Measurements from ENCODE around the gene PRKACB.

PRKACB gene

GRCh38 chr1:84164161-84164560, 20.1 kb downstream of the PRKACB start:
- DNase-seq (ENCODE audit: low read depth): peak; percentile 28
- H3K4me3 ChIP-seq (ENCODE audit: control insufficient read depth, low read depth, low read length): peak overlapping the region; percentile 28
- no peak for TF ChIP-seq CTCF (conservative IDR thresholded peaks at IDR 0.05; ENCODE audit: control insufficient read depth, insufficient read depth, low read depth, low read length)

GRCh38 chr1:84164567-84165021, 20.5 kb downstream of the PRKACB start:
- peak; percentile 49 for DNase-seq (ENCODE audit: low read depth)
- TF ChIP-seq CTCF (conservative IDR thresholded peaks at IDR 0.05; ENCODE audit: control insufficient read depth, insufficient read depth, low read depth, low read length): no peak
- H3K4me3 ChIP-seq (ENCODE audit: control insufficient read depth, low read depth, low read length): peak overlapping the region; percentile 28

GRCh38 chr1:84165601-84166000, 21.5 kb downstream of the PRKACB start:
- TF ChIP-seq CTCF (conservative IDR thresholded peaks at IDR 0.05; ENCODE audit: control insufficient read depth, insufficient read depth, low read depth, low read length): no peak
- no peak for DNase-seq (ENCODE audit: low read depth)
- H3K4me3 ChIP-seq (ENCODE audit: control insufficient read depth, low read depth, low read length): no peak overlapping the region

GRCh38 chr1:84166797-84167196, 22.7 kb downstream of the PRKACB start:
- DNase-seq (ENCODE audit: low read depth): no peak
- no peak for TF ChIP-seq CTCF (conservative IDR thresholded peaks at IDR 0.05; ENCODE audit: control insufficient read depth, insufficient read depth, low read depth, low read length)
- H3K4me3 ChIP-seq (ENCODE audit: control insufficient read depth, low read depth, low read length): no peak overlapping the region

- no peak for TF ChIP-seq CTCF (conservative IDR thresholded peaks at IDR 0.05; ENCODE audit: control insufficient read depth, insufficient read depth, low read depth, low read length)
- no peak overlapping the region for H3K4me3 ChIP-seq (ENCODE audit: control insufficient read depth, low read depth, low read length)
- no peak for DNase-seq (ENCODE audit: low read depth)
Measured at GRCh38 chr1:84168783-84169182, 24.7 kb downstream of the PRKACB start.

- DNase-seq (ENCODE audit: low read depth): no peak
- TF ChIP-seq CTCF (conservative IDR thresholded peaks at IDR 0.05; ENCODE audit: control insufficient read depth, insufficient read depth, low read depth, low read length): no peak
- no peak overlapping the region for H3K4me3 ChIP-seq (ENCODE audit: control insufficient read depth, low read depth, low read length)
Measured at GRCh38 chr1:84170171-84170570, 26.1 kb downstream of the PRKACB start.

GRCh38 chr1:84171481-84171880, 27.4 kb downstream of the PRKACB start:
- TF ChIP-seq CTCF (conservative IDR thresholded peaks at IDR 0.05; ENCODE audit: control insufficient read depth, insufficient read depth, low read depth, low read length): no peak
- H3K4me3 ChIP-seq (ENCODE audit: control insufficient read depth, low read depth, low read length): no peak overlapping the region
- DNase-seq (ENCODE audit: low read depth): no peak
